ENCODE measurements around the gene UBASH3B.
"Not testable (repeated sequence)": the region's sequence is repeated elsewhere in the genome, so short reads cannot be mapped to it uniquely, and the experiment has no call there.

UBASH3B gene, protein sequence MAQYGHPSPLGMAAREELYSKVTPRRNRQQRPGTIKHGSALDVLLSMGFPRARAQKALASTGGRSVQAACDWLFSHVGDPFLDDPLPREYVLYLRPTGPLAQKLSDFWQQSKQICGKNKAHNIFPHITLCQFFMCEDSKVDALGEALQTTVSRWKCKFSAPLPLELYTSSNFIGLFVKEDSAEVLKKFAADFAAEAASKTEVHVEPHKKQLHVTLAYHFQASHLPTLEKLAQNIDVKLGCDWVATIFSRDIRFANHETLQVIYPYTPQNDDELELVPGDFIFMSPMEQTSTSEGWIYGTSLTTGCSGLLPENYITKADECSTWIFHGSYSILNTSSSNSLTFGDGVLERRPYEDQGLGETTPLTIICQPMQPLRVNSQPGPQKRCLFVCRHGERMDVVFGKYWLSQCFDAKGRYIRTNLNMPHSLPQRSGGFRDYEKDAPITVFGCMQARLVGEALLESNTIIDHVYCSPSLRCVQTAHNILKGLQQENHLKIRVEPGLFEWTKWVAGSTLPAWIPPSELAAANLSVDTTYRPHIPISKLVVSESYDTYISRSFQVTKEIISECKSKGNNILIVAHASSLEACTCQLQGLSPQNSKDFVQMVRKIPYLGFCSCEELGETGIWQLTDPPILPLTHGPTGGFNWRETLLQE

GRCh38 chr11:122655527-122656072 is at the start of gene UBASH3B:
Gene UBASH3B, plus strand, starts transcription at chr11:122655722. Its CDS starts 328 bp downstream, at chr11:122656050.
- peak; percentile 79 for DNase-seq
- peak; percentile 86 for ATAC-seq

GRCh38 chr11:122607162-122607561 is 48.4 kb upstream of the UBASH3B start:
- DNase-seq, ATAC-seq: not testable (repeated sequence)

- DNase-seq = no peak
- no peak for ATAC-seq
These were observed 43.2 kb upstream of the UBASH3B start for GRCh38 chr11:122612123-122612824.

GRCh38 chr11:122616718-122617117 is 38.8 kb upstream of the UBASH3B start:
- ATAC-seq (no peak), DNase-seq (no peak)

DNA sequence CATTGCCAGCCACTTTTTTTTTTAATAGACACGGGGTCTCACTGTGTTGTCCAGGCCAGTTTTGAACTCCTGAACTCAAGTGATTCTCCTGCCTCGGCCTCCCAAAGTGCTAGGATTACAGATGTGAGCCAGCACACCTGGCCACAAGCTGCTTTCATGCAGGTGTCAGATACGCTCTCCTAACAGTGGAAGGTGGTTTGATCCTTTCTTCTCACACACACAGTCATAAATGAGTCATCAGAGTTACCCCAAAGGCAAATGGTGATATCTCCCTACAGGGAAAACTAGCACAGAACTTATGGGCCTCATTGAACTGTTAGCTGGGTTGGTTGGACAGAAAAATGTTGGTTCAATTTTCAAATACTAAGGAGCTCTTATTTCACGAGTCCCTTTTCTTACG is 38.2 kb upstream of the UBASH3B start:
- DNase-seq = no peak
- peak; percentile 68 for ATAC-seq

- DNase-seq = no peak
- ATAC-seq = no peak
These were observed 37.6 kb upstream of the UBASH3B start for GRCh38 chr11:122617926-122618325.

DNA sequence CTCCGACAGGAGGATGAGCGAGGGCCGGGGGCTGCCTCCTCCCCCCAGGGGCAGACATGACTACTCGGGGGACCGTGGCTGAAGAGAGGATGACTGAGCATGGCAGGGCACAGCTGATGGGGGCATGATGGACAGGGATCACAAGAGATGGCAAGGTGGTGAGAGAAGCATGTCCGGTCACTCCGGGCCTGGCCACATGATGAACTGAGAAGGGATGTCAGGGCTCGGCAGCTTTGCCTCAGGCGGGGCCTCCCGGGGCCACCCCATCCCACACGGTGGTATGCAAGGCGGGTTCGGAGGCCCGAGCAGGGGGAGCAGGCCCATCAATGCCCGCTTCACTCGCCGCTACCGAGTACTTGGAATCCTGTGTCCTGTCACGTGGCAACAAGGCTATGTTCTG is 36.6 kb upstream of the UBASH3B start:
- DNase-seq (no peak), ATAC-seq (no peak)

- ATAC-seq (no peak), DNase-seq (no peak)
These were observed 35.8 kb upstream of the UBASH3B start for GRCh38 chr11:122619757-122620156.

DNA sequence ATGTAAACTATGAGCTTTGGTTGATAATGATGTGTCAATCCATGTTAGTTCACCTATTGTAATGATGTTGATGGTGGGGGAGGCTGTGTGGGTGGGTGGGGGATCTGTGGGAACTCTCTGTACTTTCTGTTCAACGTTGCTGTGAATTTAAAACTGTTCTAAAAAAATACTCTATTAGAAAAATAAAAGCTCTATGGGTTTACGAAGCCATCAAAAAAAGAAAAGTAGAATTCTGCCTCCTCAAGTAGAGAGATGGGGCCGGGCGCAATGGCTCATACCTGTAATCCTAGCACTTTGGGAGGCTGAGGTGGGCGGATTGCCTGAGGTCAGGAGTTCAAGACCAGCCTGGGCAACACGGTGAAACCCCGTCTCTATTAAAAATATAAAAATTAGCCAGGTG is 30.0 kb upstream of the UBASH3B start:
- DNase-seq, ATAC-seq: not testable (repeated sequence)

- ATAC-seq = no peak
These were observed 29.4 kb upstream of the UBASH3B start for GRCh38 chr11:122625976-122626665.

GRCh38 chr11:122627745-122628144 is 27.8 kb upstream of the UBASH3B start:
- ATAC-seq (no peak), DNase-seq (no peak)

More at GRCh38 chr11:122625976-122626665, 29.4 kb upstream of the UBASH3B start:
- no peak for DNase-seq

- ATAC-seq = peak; percentile 84
- DNase-seq = peak; percentile 75
These were observed 26.5 kb upstream of the UBASH3B start for GRCh38 chr11:122628810-122629555.

GRCh38 chr11:122632181-122632824 is 23.2 kb upstream of the UBASH3B start:
- DNase-seq = no peak
- no peak for ATAC-seq

GRCh38 chr11:122633219-122633829 is 22.2 kb upstream of the UBASH3B start:
- DNase-seq (no peak), ATAC-seq (peak; percentile 47)

GRCh38 chr11:122634501-122634900 is 21.0 kb upstream of the UBASH3B start:
- DNase-seq = no peak

GRCh38 chr11:122637541-122637940 is 18.0 kb upstream of the UBASH3B start:
- ATAC-seq = peak; percentile 71

More at GRCh38 chr11:122634501-122634900, 21.0 kb upstream of the UBASH3B start:
- no peak for ATAC-seq

DNA sequence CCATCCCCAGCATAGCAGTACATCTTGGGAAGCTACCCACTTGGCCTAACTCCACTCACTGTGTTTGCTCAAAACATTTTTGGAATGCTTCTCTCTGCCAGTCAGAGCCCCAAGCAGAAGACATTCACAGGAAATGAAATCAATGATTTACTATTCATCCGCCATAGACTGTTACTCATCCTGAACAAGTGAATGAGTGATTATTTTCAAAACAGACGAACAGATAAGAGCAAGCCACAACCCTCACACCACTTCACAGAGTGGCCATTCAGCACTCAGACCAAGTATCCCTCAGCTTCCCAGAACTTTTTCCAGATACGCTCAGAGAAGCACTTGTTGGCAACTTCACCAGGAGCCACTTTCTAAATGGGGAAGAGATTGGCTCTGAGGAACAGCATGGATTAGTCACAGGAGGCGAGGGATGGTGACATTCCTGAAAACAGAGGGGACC is 13.0 kb upstream of the UBASH3B start:
- no peak for ATAC-seq
- DNase-seq = no peak

More at GRCh38 chr11:122637541-122637940, 18.0 kb upstream of the UBASH3B start:
- DNase-seq = peak; percentile 30

DNA sequence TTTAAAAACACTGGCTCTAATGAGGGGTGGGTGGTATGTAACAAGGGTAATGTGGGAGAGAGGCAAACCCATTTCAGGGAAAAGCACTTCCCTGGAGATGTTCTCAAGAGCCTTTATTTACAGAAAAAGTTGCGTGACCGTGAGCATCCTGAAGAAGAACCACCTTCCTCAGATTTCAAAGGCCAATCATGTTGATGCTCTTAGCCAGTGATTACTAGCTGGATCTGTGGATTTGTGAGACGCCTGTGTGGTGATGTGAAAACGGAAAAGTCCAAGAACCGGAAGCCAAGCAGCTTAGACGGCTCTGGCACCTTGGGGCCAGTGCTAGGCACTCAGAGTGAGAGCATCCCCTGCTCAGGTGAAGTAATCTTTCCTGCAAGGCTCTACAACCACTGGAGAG is 12.6 kb upstream of the UBASH3B start:
- no peak for ATAC-seq

GRCh38 chr11:122645847-122646246 is 9.7 kb upstream of the UBASH3B start:
- DNase-seq (no peak), ATAC-seq (no peak)

More for the DNA sequence above, 12.6 kb upstream of the UBASH3B start:
- no peak for DNase-seq

Measured in stimulated activated naive CD8-positive, alpha-beta T cell treated with anti-CD3 and anti-CD28 coated beads, Interleukin-15, Interleukin-2, amounts not matched to agents 100 U/mL and 50 U/mL, for 24 hours (primary cell).